ENCODE measurements around the gene SHE. TPM values are rescaled to one million over a fixed set of nuclear protein-coding genes. Genes with fewer than 3 reads are reported as not detected.

Gene SHE
- total RNA-seq, 5 donors from 2014 or later (not counting 1 experiment from before 2014, with no cell fraction given): 0.06 to 0.07 (median 0.06) TPM; not detected in 2

DNA sequence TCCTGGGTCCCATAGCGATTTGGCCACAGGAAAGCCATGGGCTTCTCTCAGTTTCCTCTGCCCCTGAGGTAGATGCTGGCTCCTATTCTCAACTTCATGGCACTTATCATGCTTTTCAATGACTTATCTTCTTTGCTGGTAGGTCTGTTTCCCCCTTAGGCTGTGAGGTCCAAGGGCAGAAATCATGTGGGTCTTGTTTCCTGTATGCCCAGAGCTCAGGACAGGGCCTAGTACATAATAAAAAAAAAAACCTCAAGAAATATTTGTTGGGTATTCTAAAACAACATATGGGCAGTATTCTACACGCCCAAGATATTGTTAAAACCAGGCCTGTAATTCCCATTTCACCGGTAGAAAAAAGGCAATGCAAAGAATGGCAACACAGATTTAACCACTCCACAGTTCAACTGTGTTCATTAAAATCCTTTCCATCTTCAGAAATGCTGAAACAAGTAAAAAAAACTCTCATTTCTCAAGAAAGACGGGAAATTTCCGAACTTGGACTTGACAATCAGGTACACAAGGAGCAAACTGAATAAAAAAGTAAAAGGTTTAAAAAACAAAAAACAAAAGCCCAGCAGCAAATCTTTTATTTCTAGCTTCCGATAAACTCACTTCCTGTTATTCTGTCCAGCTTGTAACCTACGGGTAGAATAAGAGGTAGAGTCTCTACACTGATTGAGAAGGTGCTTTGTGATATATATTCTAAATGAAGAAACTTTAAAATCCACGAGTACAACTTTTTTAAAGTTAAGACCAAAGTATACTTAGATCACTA, 6.5 kb downstream of the SHE start:
- Histone ChIP-seq H3K9me3 (no peaks in the 10 kb centered on the region), H3K4me3 (ENCODE audit: control insufficient read depth in 1 of 2, extremely low read depth in 1 of 2, low read length in 1 of 2) (no peak overlapping the region), H3K36me3 (ENCODE audit: control insufficient read depth in 2 of 2, extremely low read depth in 1 of 2, insufficient read depth in 1 of 2, low read length in 1 of 2) (no peaks in the 10 kb centered on the region), H3K4me1 (ENCODE audit: control insufficient read depth in 1 of 2, extremely low read depth in 1 of 2, insufficient read depth in 2 of 2, low read length in 2 of 2) (peaks cover 27 to 33% of the 10 kb centered on the region in 2 experiments), H3K27ac (ENCODE audit: low read length) (no peak overlapping the region), H3K27me3 (replicated peaks in 1 of 2; ENCODE audit: control insufficient read depth in 2 of 2, extremely low read depth in 1 of 2, insufficient read depth in 2 of 2, low read length in 1 of 2) (peaks cover 5 to 7% of the 10 kb centered on the region in 2 experiments)
- Mint-ChIP-seq H3K27ac (peak overlapping the region; percentile 49 to 56), H3K9me3 (no peaks in the 10 kb centered on the region), H3K4me1 (peaks cover 41 to 44% (median 44%) of the 10 kb centered on the region in 3 donors), H3K27me3 (peaks cover 10 to 12% of the 10 kb centered on the region in 2 donors), H3K4me3 (peak overlapping the region in 1 of 3 donors; percentile 13), H3K36me3 (no peaks in the 10 kb centered on the region)
- ChIA-PET CTCF (interaction anchor here (0.6 kb wide), 2 partner anchors 74 to 635 kb away, joined by 3 read pairs; no protein-coding TSS in a partner anchor), POLR2A (interaction anchor here in 1 of 2 donors (0.6 to 0.9 kb wide), 2 partner anchors 14 to 18 kb away, joined by 3 to 5 read pairs; no protein-coding TSS in a partner anchor)
- DNase-seq: no peak
- WGBS (ENCODE audit: insufficient coverage): 100% methylated on average over 1 of the region's 8 CpGs
- no peak for ATAC-seq (replicated peaks in 1 of 4)

DNA sequence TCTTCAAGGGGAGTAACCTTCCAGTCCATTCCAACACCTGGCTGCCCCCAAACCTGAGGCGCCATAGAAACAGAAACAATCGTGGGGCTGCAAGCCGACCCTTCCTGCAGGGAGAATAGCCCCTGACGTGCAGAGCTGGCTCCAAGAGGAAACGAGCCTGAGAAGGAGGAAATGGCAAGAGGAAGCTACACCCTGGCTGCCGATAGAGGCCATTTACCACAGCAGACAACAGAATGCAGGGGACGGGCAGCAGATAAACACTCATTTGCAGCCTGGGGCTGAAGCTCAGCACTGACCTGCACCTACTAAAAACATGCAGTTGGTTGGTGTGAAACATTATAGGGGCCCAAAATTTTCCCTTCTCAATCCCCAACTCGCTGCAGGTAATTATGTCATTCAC, 8.9 kb downstream of the SHE start:
- ATAC-seq (replicated peaks in 1 of 4): peak; percentile 66 to 79 (median 73)
- Histone ChIP-seq H3K36me3 (ENCODE audit: control insufficient read depth in 2 of 2, extremely low read depth in 1 of 2, insufficient read depth in 1 of 2, low read length in 1 of 2) (no peaks in the 10 kb centered on the region), H3K27ac (ENCODE audit: low read length) (no peak overlapping the region), H3K4me3 (ENCODE audit: control insufficient read depth in 1 of 2, extremely low read depth in 1 of 2, low read length in 1 of 2) (peak overlapping the region in 1 of 2 donors; percentile 30), H3K4me1 (ENCODE audit: control insufficient read depth in 1 of 2, extremely low read depth in 1 of 2, insufficient read depth in 2 of 2, low read length in 2 of 2) (peaks cover 27 to 33% of the 10 kb centered on the region in 2 experiments), H3K9me3 (no peaks in the 10 kb centered on the region), H3K27me3 (replicated peaks in 1 of 2; ENCODE audit: control insufficient read depth in 2 of 2, extremely low read depth in 1 of 2, insufficient read depth in 2 of 2, low read length in 1 of 2) (no peaks in the 10 kb centered on the region)
- Mint-ChIP-seq H3K4me3 (peak overlapping the region in 2 of 3 donors; percentile 52 to 62), H3K36me3 (no peaks in the 10 kb centered on the region), H3K4me1 (peaks cover 41 to 47% (median 44%) of the 10 kb centered on the region in 3 donors), H3K9me3 (no peaks in the 10 kb centered on the region), H3K27me3 (no peaks in the 10 kb centered on the region), H3K27ac (peak overlapping the region; percentile 65 to 85)
- WGBS (ENCODE audit: insufficient coverage): 4% methylated on average over 4 of the region's 8 CpGs
- CTCF ChIA-PET: interaction anchor here (0.5 to 0.9 kb wide), 4 partner anchors 14 to 588 kb away, joined by 3 to 5 read pairs (median 4); no protein-coding TSS in a partner anchor
- POLR2A ChIA-PET: interaction anchor here in 1 of 2 donors (0.6 kb wide), 1 partner anchor 157 kb away, joined by 4 read pairs; no protein-coding TSS in a partner anchor
- DNase-seq: peak in 12 of 35 experiments; percentile 3 to 44 (median 17)

DNA sequence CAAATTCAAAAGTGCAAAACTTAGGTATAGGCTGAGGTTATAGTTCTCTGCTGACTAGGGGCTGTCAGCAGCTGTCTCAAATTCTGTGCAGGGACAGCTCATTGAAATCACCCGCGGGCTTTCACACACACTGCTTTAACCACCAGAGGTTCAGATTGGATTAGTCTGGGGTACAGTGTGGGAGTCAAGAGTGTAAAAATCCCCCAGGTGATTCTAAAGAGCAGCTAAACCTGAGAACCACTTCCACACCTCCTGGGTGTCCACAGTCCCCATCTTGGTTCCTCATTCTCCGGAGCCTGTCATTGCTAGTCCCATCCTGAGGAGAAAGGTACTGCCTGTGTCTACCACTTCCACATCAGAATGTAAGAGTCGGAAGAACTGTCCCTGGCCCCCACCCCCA, 10.1 kb downstream of the SHE start:
- Mint-ChIP-seq H3K4me3 (no peak overlapping the region), H3K27ac (peak overlapping the region in 1 of 2 donors; percentile 41), H3K4me1 (peaks cover 37 to 46% (median 39%) of the 10 kb centered on the region in 3 donors), H3K27me3 (no peaks in the 10 kb centered on the region), H3K36me3 (no peaks in the 10 kb centered on the region), H3K9me3 (no peaks in the 10 kb centered on the region)
- 40% methylated on average over 1 of the region's 4 CpGs for WGBS (ENCODE audit: insufficient coverage)
- POLR2A ChIA-PET: no interaction called here
- H3K27me3 ChIP-seq (replicated peaks in 1 of 2; ENCODE audit: control insufficient read depth in 2 of 2, extremely low read depth in 1 of 2, insufficient read depth in 2 of 2, low read length in 1 of 2): no peaks in the 10 kb centered on the region
- no peak overlapping the region for H3K4me3 ChIP-seq (ENCODE audit: control insufficient read depth in 1 of 2, extremely low read depth in 1 of 2, low read length in 1 of 2)
- ATAC-seq (replicated peaks in 1 of 4) (no peak), DNase-seq (no peak)
- H3K27ac ChIP-seq (ENCODE audit: low read length): peak overlapping the region; percentile 10
- H3K4me1 ChIP-seq (ENCODE audit: control insufficient read depth in 1 of 2, extremely low read depth in 1 of 2, insufficient read depth in 2 of 2, low read length in 2 of 2): peaks cover 26 to 29% of the 10 kb centered on the region in 2 experiments
- CTCF ChIA-PET: no interaction called here
- no peaks in the 10 kb centered on the region for H3K9me3 ChIP-seq
- H3K36me3 ChIP-seq (ENCODE audit: control insufficient read depth in 2 of 2, extremely low read depth in 1 of 2, insufficient read depth in 1 of 2, low read length in 1 of 2): no peaks in the 10 kb centered on the region

DNA sequence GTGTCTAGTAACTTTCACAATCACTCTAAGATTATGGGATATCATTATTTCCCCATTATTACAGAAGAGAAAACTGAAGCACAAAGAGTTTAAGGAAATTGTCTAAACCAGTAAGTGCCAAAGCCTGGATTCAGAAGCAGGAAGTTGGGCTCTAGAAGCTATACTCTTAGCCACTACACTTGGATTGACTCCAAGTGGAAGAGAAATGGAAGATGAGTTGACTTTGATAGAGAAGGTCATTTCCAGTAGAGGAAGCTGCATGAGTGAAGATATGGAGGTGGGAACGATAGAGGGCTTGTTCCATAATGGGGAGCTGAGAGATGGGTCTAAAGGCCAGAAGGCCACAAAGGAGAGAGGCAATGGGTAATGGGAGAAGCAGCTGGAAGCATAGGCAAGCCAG, 11.9 kb downstream of the SHE start:
- WGBS (ENCODE audit: insufficient coverage): 90% methylated on average over 1 of the region's 1 CpG
- Mint-ChIP-seq H3K27me3 (no peaks in the 10 kb centered on the region), H3K27ac (no peak overlapping the region), H3K9me3 (no peaks in the 10 kb centered on the region), H3K4me1 (peaks cover 24 to 30% (median 25%) of the 10 kb centered on the region in 3 donors), H3K4me3 (no peak overlapping the region), H3K36me3 (no peaks in the 10 kb centered on the region)
- ChIA-PET POLR2A (no interaction called here), CTCF (interaction anchor here in 1 of 2 donors (0.6 kb wide), 1 partner anchor 155 kb away, joined by 4 read pairs; no protein-coding TSS in a partner anchor)
- no peak overlapping the region for H3K27ac ChIP-seq (ENCODE audit: low read length)
- no peaks in the 10 kb centered on the region for H3K27me3 ChIP-seq (replicated peaks in 1 of 2; ENCODE audit: control insufficient read depth in 2 of 2, extremely low read depth in 1 of 2, insufficient read depth in 2 of 2, low read length in 1 of 2)
- peaks cover 17 to 21% of the 10 kb centered on the region in 2 experiments for H3K4me1 ChIP-seq (ENCODE audit: control insufficient read depth in 1 of 2, extremely low read depth in 1 of 2, insufficient read depth in 2 of 2, low read length in 2 of 2)
- no peaks in the 10 kb centered on the region for H3K9me3 ChIP-seq
- no peak overlapping the region for H3K4me3 ChIP-seq (ENCODE audit: control insufficient read depth in 1 of 2, extremely low read depth in 1 of 2, low read length in 1 of 2)
- ATAC-seq (replicated peaks in 1 of 4): no peak
- DNase-seq: no peak
- no peaks in the 10 kb centered on the region for H3K36me3 ChIP-seq (ENCODE audit: control insufficient read depth in 2 of 2, extremely low read depth in 1 of 2, insufficient read depth in 1 of 2, low read length in 1 of 2)

DNA sequence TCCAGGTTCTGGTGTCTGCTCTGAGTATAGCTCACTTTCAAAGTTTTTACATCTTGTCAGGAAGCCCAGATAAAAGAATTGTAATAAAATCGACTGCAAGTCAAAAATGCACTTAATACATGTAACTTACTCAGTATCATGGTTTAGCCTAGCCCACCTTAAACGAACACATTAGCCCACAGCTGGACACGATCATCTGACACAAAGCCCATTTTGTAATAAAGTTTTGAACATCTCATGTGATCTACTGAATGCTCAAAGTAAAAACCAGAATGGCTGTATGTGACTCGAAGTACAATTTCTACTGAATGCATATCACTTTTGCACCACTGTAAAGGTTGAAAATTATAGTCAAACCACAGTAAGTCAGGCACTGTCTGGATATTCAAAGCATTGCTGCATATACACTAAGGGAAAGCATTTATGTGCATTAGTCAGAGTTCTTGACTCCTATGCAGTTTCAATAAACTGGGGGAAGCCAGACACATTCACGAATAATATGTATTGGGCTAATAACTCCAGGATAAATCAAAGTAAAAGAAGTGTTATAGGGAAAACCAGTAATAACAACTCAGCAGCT, 12.4 kb downstream of the SHE start:
- peaks cover 13 to 20% of the 10 kb centered on the region in 2 experiments for H3K4me1 ChIP-seq (ENCODE audit: control insufficient read depth in 1 of 2, extremely low read depth in 1 of 2, insufficient read depth in 2 of 2, low read length in 2 of 2)
- 83% methylated on average over 1 of the region's 5 CpGs for WGBS (ENCODE audit: insufficient coverage)
- DNase-seq (no peak), ATAC-seq (replicated peaks in 1 of 4) (no peak)
- H3K27me3 ChIP-seq (replicated peaks in 1 of 2; ENCODE audit: control insufficient read depth in 2 of 2, extremely low read depth in 1 of 2, insufficient read depth in 2 of 2, low read length in 1 of 2): no peaks in the 10 kb centered on the region
- CTCF ChIA-PET: interaction anchor here (0.6 kb wide), 3 partner anchors 155 to 441 kb away, joined by 4 read pairs; no protein-coding TSS in a partner anchor
- Mint-ChIP-seq H3K9me3 (no peaks in the 10 kb centered on the region), H3K36me3 (no peaks in the 10 kb centered on the region), H3K4me3 (no peak overlapping the region), H3K4me1 (peaks cover 21 to 30% (median 25%) of the 10 kb centered on the region in 3 donors), H3K27ac (no peak overlapping the region), H3K27me3 (no peaks in the 10 kb centered on the region)
- H3K9me3 ChIP-seq: no peaks in the 10 kb centered on the region
- no peak overlapping the region for H3K27ac ChIP-seq (ENCODE audit: low read length)
- H3K36me3 ChIP-seq (ENCODE audit: control insufficient read depth in 2 of 2, extremely low read depth in 1 of 2, insufficient read depth in 1 of 2, low read length in 1 of 2): no peaks in the 10 kb centered on the region
- POLR2A ChIA-PET: interaction anchor here (0.6 kb wide), 3 partner anchors 60 to 934 kb away, joined by 5 to 12 read pairs (median 10); no protein-coding TSS in a partner anchor
- H3K4me3 ChIP-seq (ENCODE audit: control insufficient read depth in 1 of 2, extremely low read depth in 1 of 2, low read length in 1 of 2): no peak overlapping the region

DNA sequence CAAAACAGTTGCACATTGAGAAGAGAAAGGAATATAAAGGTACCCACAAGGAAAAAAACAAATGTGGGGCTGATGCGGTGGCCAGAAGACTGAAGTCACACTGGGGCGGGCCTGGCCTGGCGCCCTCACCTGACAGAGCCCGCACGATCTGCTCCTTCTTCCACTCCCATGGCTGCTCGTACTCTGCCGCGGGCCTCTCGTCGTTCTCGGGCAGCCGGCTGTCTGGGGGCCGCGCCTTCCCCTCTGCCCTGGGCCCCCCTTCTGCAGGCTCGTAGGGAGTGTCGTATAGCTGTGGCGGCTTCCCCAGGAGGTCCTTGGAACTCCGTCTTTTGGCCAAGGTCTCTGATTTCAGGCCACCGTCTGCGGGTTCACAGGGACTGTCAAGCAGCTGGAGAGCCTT, 13.3 kb downstream of the SHE start:
- CTCF ChIA-PET: interaction anchor here (0.6 to 0.7 kb wide), 3 partner anchors 53 to 442 kb away, joined by 4 read pairs; no protein-coding TSS in a partner anchor
- H3K4me3 ChIP-seq (ENCODE audit: control insufficient read depth in 1 of 2, extremely low read depth in 1 of 2, low read length in 1 of 2): no peak overlapping the region
- ATAC-seq (replicated peaks in 1 of 4): no peak
- no peak overlapping the region for H3K4me3 Mint-ChIP-seq
- 94% methylated on average over 16 of the region's 20 CpGs for WGBS (ENCODE audit: insufficient coverage)
- POLR2A ChIA-PET: interaction anchor here (0.6 kb wide), 3 partner anchors 61 to 933 kb away, joined by 5 to 12 read pairs (median 10); no protein-coding TSS in a partner anchor
- H3K36me3 Mint-ChIP-seq: no peaks in the 10 kb centered on the region
- H3K9me3 Mint-ChIP-seq: no peaks in the 10 kb centered on the region
- no peaks in the 10 kb centered on the region for H3K9me3 ChIP-seq
- H3K27me3 Mint-ChIP-seq: no peaks in the 10 kb centered on the region
- no peaks in the 10 kb centered on the region for H3K27me3 ChIP-seq (replicated peaks in 1 of 2; ENCODE audit: control insufficient read depth in 2 of 2, extremely low read depth in 1 of 2, insufficient read depth in 2 of 2, low read length in 1 of 2)
- H3K4me1 ChIP-seq (ENCODE audit: control insufficient read depth in 1 of 2, extremely low read depth in 1 of 2, insufficient read depth in 2 of 2, low read length in 2 of 2): peaks cover 12 to 19% of the 10 kb centered on the region in 2 experiments
- peaks cover 20 to 28% (median 25%) of the 10 kb centered on the region in 3 donors for H3K4me1 Mint-ChIP-seq
- no peak overlapping the region for H3K27ac ChIP-seq (ENCODE audit: low read length)
- no peaks in the 10 kb centered on the region for H3K36me3 ChIP-seq (ENCODE audit: control insufficient read depth in 2 of 2, extremely low read depth in 1 of 2, insufficient read depth in 1 of 2, low read length in 1 of 2)
- no peak for DNase-seq
- no peak overlapping the region for H3K27ac Mint-ChIP-seq
